ENCODE data around the gene BNIPL. TPM values are rescaled to one million over a fixed set of nuclear protein-coding genes. Genes with fewer than 3 reads are reported as not detected.

Gene BNIPL
- total and polyA plus RNA-seq, 2 of the 8 experiments (the other 6 are each of a cell fraction or from before 2014, with no cell fraction given): 2.4 to 3.3 TPM

GRCh38 chr1:151047591-151047924 is 11.2 kb downstream of the BNIPL start, which contains the start of gene C1orf56:
TSS of gene C1orf56 (plus strand) at chr1:151047751. CDS start at chr1:151047848, 97 bp downstream.
- Histone ChIP-seq H3K23me2 (ENCODE audit: low read depth, low read length) (peaks cover 8% of the 10 kb centered on the region; the same call in 1 of the 2 replicates), H4K91ac (replicated peaks; ENCODE audit: insufficient read length, low read length) (peak within 1 kb of the TSS; percentile 83), H3K4me3 (ENCODE audit: extremely low read depth in 1 of 4, insufficient read depth in 2 of 4, low read depth in 3 of 4, low read length in 4 of 4) (peak within 1 kb of the TSS; percentile 70 to 96 (median 84)), H2BK12ac (ENCODE audit: low read depth, low read length) (peak within 1 kb of the TSS; percentile 86), H2BK20ac (ENCODE audit: low read length) (no peak within 1 kb of the TSS), H2BK5ac (ENCODE audit: low read depth, low read length) (peak within 1 kb of the TSS; percentile 88), H4K8ac (ENCODE audit: extremely low read depth, insufficient read depth, low read length) (peak within 1 kb of the TSS; percentile 95), H3K4me1 (replicated peaks in 1 of 4; ENCODE audit: control insufficient read depth in 3 of 4, insufficient read depth in 4 of 4, low read length in 3 of 4) (peaks cover 0 to 7% (median 3%) of the 10 kb centered on the region in 4 experiments; a peak in 4 of 7 replicates), H3K4me2 (ENCODE audit: insufficient read depth in 1 of 2, low read depth in 2 of 2, low read length in 2 of 2) (peak within 1 kb of the TSS; percentile 92 to 98), H3K36me3 (ENCODE audit: control insufficient read depth in 2 of 4, insufficient read depth in 4 of 4, low read length in 3 of 4) (peaks cover 2 to 28% (median 6%) of the 10 kb centered on the region in 4 experiments; a peak in 6 of 8 replicates), H3K79me1 (ENCODE audit: low read depth, low read length) (no peaks in the 10 kb centered on the region), H4K5ac (ENCODE audit: insufficient read length, low read depth, low read length) (peak within 1 kb of the TSS; percentile 58), H2AK5ac (ENCODE audit: low read depth, low read length) (peak within 1 kb of the TSS; percentile 55; the same call in 1 of the 2 replicates), H3K79me2 (ENCODE audit: control insufficient read depth in 1 of 2, insufficient read depth in 2 of 2, low read length in 2 of 2) (no peaks in the 10 kb centered on the region), H3K27me3 (replicated peaks in 1 of 4; ENCODE audit: control insufficient read depth in 3 of 4, extremely low read depth in 1 of 4, insufficient read depth in 3 of 4, low read length in 3 of 4) (no peaks in the 10 kb centered on the region), H3K4ac (replicated peaks; ENCODE audit: insufficient read length, low read depth, low read length) (peak within 1 kb of the TSS; percentile 64), H3K14ac (ENCODE audit: insufficient read length) (no peak within 1 kb of the TSS), H4K20me1 (replicated peaks in 1 of 2; ENCODE audit: control insufficient read depth in 1 of 2, insufficient read depth in 2 of 2, low read length in 2 of 2) (peaks cover 0 to 3% of the 10 kb centered on the region in 2 experiments), H2BK120ac (replicated peaks; ENCODE audit: low read depth, low read length) (peak within 1 kb of the TSS; percentile 16), H3K23ac (ENCODE audit: insufficient read length) (no peak within 1 kb of the TSS), H2BK15ac (ENCODE audit: low read length) (0 out of 2 replicates have a peak within 1 kb of the TSS, but pooled peaks have one; percentile 92), H2AFZ (ENCODE audit: low read length) (peak within 1 kb of the TSS; percentile 68; the same call in 1 of the 2 replicates), H3K9ac (replicated peaks in 1 of 4; ENCODE audit: extremely low read depth in 1 of 4, low read depth in 3 of 4, low read length in 3 of 4) (peak within 1 kb of the TSS; percentile 64 to 81 (median 74)), H3K27ac (ENCODE audit: low read depth, low read length) (peak within 1 kb of the TSS; percentile 60), H3K56ac (replicated peaks; ENCODE audit: insufficient read length, low read depth, low read length) (peak within 1 kb of the TSS; percentile 74), H3K9me3 (ENCODE audit: insufficient read depth in 2 of 2, low read depth in 1 of 2, low read length in 1 of 2) (no peaks in the 10 kb centered on the region; a peak in 1 of 4 replicates), H3K18ac (ENCODE audit: extremely low read depth, low read length) (peak within 1 kb of the TSS; percentile 95)
- CTCF ChIA-PET (ENCODE audit: partially characterized antibody): interaction anchor here (0.7 to 9.6 kb wide), 18 partner anchors 8 to 222 kb away, joined by 3 to 95 read pairs (median 4); partner anchors contain the start of genes CDC42SE1, MINDY1 and MLLT11
- POLR2A ChIA-PET (ENCODE audit: partially characterized antibody): interaction anchor here (0.8 to 7.7 kb wide), 18 partner anchors 11 to 234 kb away, joined by 3 to 107 read pairs (median 5); partner anchors contain the start of genes ANXA9, BNIPL, CDC42SE1 and GABPB2
- WGBS, 2 experiments (ENCODE audit: extremely low coverage in 1 of 2, insufficient coverage in 1 of 2, insufficient read length in 1 of 2, insufficient replicate concordance in 2 of 2, low coverage in 1 of 2, low lambda C conversion rate in 2 of 2, missing lambda C conversion rate in 1 of 2): 0% methylated on average over 11 of the region's 29 CpGs; no CpG with 5 or more reads in 1 of the 2 experiments
- FAIRE-seq (no peak), DNase-seq (ENCODE audit: low read depth in 1 of 2, low spot score in 2 of 2) (peak in 1 of 2 experiments; percentile 83)
- TF ChIP-seq SIN3A (conservative IDR thresholded peaks at IDR 0.05 in 1 of 2, IDR thresholded peaks at IDR 0.05 in 1 of 2; ENCODE audit: low read depth in 1 of 2, low read length in 2 of 2) (no peak), TAF7 (optimal IDR thresholded peaks at IDR 0.05; ENCODE audit: borderline replicate concordance, low read depth, low read length) (peak; percentile 63), TBP (IDR thresholded peaks at IDR 0.05; ENCODE audit: low read depth, low read length) (peak; percentile 63; the same call in 1 of the 2 replicates), NRF1 (IDR thresholded peaks at IDR 0.05; ENCODE audit: low read depth, low read length) (peak; percentile 38; the same call in 1 of the 2 replicates), TAF1 (IDR thresholded peaks at IDR 0.05; ENCODE audit: low read depth, low read length) (peak; percentile 70), HDAC2 (IDR thresholded peaks at IDR 0.05; ENCODE audit: borderline replicate concordance in 1 of 2, low read depth in 2 of 2, low read length in 2 of 2) (peak in 1 of 2 experiments; percentile 74; a peak in 2 of 4 replicates), MAX (IDR thresholded peaks at IDR 0.05) (peak; percentile 11; the same call in 1 of the 2 replicates), ATF3 (IDR thresholded peaks at IDR 0.05; ENCODE audit: insufficient read depth, low read depth, low read length) (no peak), POLR2AphosphoS5 (IDR thresholded peaks at IDR 0.05; ENCODE audit: low read depth, low read length) (peak; percentile 63; the same call in 1 of the 2 replicates)

Data from H1 (cell line).